Coronary artery (tissue), 2 donors: ENCODE measurements around the gene PHPT1.
A peak's percentile ranks its signal among the peaks of the same experiment; 100 is the strongest.
"Not testable (repeated sequence)": the region's sequence is repeated elsewhere in the genome, so short reads cannot be mapped to it uniquely, and the experiment has no call there.

Experiments used
- DNase-seq: peaks from one replicate; pipeline ENCODE4 v3.0.0-alpha.2; 2017; ENCODE audit warnings: low spot score
- H3K27ac ChIP-seq, 2 donors: fragments of 200-600 bp; sonication (generic); one replicate each; pipeline ENCODE4 v1.5.1; 2016 to 2019
- H3K4me3 ChIP-seq: fragments of 200-600 bp; sonication (generic); 2 replicates; pipeline ENCODE4 v1.5.1; 2016; ENCODE audit warnings: mild to moderate bottlenecking, moderate library complexity
- CTCF ChIP-seq: fragments of 200-600 bp; sonication (generic); IDR thresholded peaks from one replicate; pipeline ENCODE4 v1.5.1; 2019; ENCODE audit warnings: antibody characterized with exemption

The PHPT1 gene

GRCh38 chr9:136862849-136863622 is 13.8 kb downstream of the PHPT1 start:
- TF ChIP-seq CTCF = no peak
- H3K4me3 ChIP-seq = no peak overlapping the region
- H3K27ac ChIP-seq = no peak overlapping the region
- no peak for DNase-seq

- no peak for TF ChIP-seq CTCF
- no peak overlapping the region for H3K27ac ChIP-seq
- no peak overlapping the region for H3K4me3 ChIP-seq
- no peak for DNase-seq
Measured at GRCh38 chr9:136863623-136864273, 14.5 kb downstream of the PHPT1 start.

- Histone ChIP-seq H3K4me3 (peak overlapping the region; percentile 100), H3K27ac (peak overlapping the region; percentile 74 to 95)
- TF ChIP-seq CTCF = no peak
- DNase-seq = peak; percentile 72
Measured at GRCh38 chr9:136865041-136865767, 16.0 kb downstream of the PHPT1 start.

- TF ChIP-seq CTCF = no peak
- Histone ChIP-seq H3K27ac (peak overlapping the region; percentile 74 to 95), H3K4me3 (peak overlapping the region; percentile 100)
- peak; percentile 71 for DNase-seq
Measured at GRCh38 chr9:136865768-136866103, 16.5 kb downstream of the PHPT1 start.

- not testable (repeated sequence) for H3K27ac ChIP-seq, DNase-seq
- H3K4me3 ChIP-seq = peak overlapping the region; percentile 100
Measured at GRCh38 chr9:136866898-136867421, 17.8 kb downstream of the PHPT1 start.

- H3K27ac ChIP-seq = no peak overlapping the region
- no peak overlapping the region for H3K4me3 ChIP-seq
- DNase-seq = peak; percentile 71
- no peak for TF ChIP-seq CTCF
Measured at GRCh38 chr9:136867480-136867879, 18.3 kb downstream of the PHPT1 start.

GRCh38 chr9:136867917-136868316 is 18.7 kb downstream of the PHPT1 start:
- no peak for DNase-seq
- TF ChIP-seq CTCF = no peak
- H3K4me3 ChIP-seq = no peak overlapping the region
- no peak overlapping the region for H3K27ac ChIP-seq
